SK-N-SH (cell line): ENCODE data around the gene POLR1A. TPM values are rescaled to one million over a fixed set of nuclear protein-coding genes. Genes with fewer than 3 reads are reported as not detected.

Experiments
- CTCF ChIA-PET: fragments of 300-600, 350-600 bp; formaldehyde crosslinking; extraction: SDS; loops from one replicate; lab custom pipeline; 2021; lab: Yijun Ruan, JAX
- POLR2A ChIA-PET: fragments of 350-600 bp; sonication (Branson Sonifier 250); formaldehyde crosslinking; extraction: SDS; loops from one replicate; lab custom pipeline; 2020; ENCODE audit warnings: antibody characterized with exemption, inconsistent platforms; lab: Yijun Ruan, JAX
- DNase-seq: peaks from one replicate; pipeline ENCODE4 v3.0.0; 2012
- H2AFZ ChIP-seq: fragments of 200-600 bp; sonication (generic); 2 replicates; pipeline ENCODE4 v1.8.1; 2016; ENCODE audit warnings: antibody characterized with exemption, mild to moderate bottlenecking, low read depth
- H3F3A ChIP-seq: fragments of 200-600 bp; sonication (generic); replicated peaks from 2 replicates; pipeline ENCODE3; 2016; ENCODE audit warnings: antibody characterized with exemption, mild to moderate bottlenecking; ENCODE audit not compliant: insufficient read depth
- H3K27ac ChIP-seq, 2 experiments: fragments of 200-500 bp in 1 of 2; fragments of 200-600 bp in 1 of 2; sonication (Bioruptor generic) in 1 of 2; sonication (generic), shearing (Covaris generic) in 1 of 2; 2 replicates each; pipeline versions ENCODE4 v1.5.1 to v1.6.1; 2014 to 2016; ENCODE audit warnings: low read depth in 2 of 2, inconsistent platforms in 1 of 2, low read length in 1 of 2, mild to moderate bottlenecking in 1 of 2, mixed read lengths in 1 of 2
- H3K27me3 ChIP-seq: fragments of 200-600 bp; sonication (generic), shearing (Covaris generic); 2 replicates; pipeline ENCODE4 v1.6.1; 2016; ENCODE audit warnings: mixed run types; ENCODE audit not compliant: insufficient read depth
- H3K36me3 ChIP-seq, 2 experiments: fragments of 200-500 bp in 1 of 2; fragments of 200-600 bp in 1 of 2; sonication (Bioruptor generic) in 1 of 2; sonication (generic) in 1 of 2; replicated peaks in 1 of 2; 2 replicates each; pipeline versions ENCODE3 to v1.5.1; 2014 to 2016; ENCODE audit warnings: low read length in 1 of 2, mild to moderate bottlenecking in 1 of 2; ENCODE audit not compliant: insufficient read depth in 2 of 2, control insufficient read depth in 1 of 2
- H3K4me1 ChIP-seq, 2 experiments: fragments of 200-500 bp in 1 of 2; fragments of 200-600 bp in 1 of 2; sonication (Bioruptor generic) in 1 of 2; sonication (generic), shearing (Covaris generic) in 1 of 2; 2 replicates each; pipeline versions ENCODE4 v1.5.1 to v1.6.1; 2014 to 2016; ENCODE audit warnings: low read depth in 1 of 2, low read length in 1 of 2, mixed run types in 1 of 2; ENCODE audit not compliant: insufficient read depth in 2 of 2, control insufficient read depth in 1 of 2
- H3K4me2 ChIP-seq: fragments of 200-600 bp; sonication (generic), shearing (Covaris generic); 2 replicates; pipeline ENCODE4 v1.6.1; 2017; ENCODE audit warnings: mixed run types
- H3K4me3 ChIP-seq, 2 experiments: fragments of 200-500 bp in 1 of 2; fragments of 200-600 bp in 1 of 2; sonication (Bioruptor generic) in 1 of 2; sonication (generic), shearing (Covaris generic) in 1 of 2; 2 replicates each; pipeline versions ENCODE4 v1.5.1 to v1.8.1; 2014 to 2016; ENCODE audit warnings: low read depth in 2 of 2, inconsistent platforms in 1 of 2, low read length in 1 of 2, mild to moderate bottlenecking in 1 of 2, mixed read lengths in 1 of 2, moderate library complexity in 1 of 2
- H3K79me2 ChIP-seq: fragments of 200-600 bp; sonication (generic); 2 replicates; pipeline ENCODE4 v1.8.1; 2017; ENCODE audit warnings: mild to moderate bottlenecking; ENCODE audit not compliant: insufficient read depth
- H3K9ac ChIP-seq: fragments of 200-600 bp; sonication (generic); 2 replicates; pipeline ENCODE4 v1.6.1; 2017; ENCODE audit warnings: mixed run types
- H3K9me2 ChIP-seq: fragments of 200-600 bp; sonication (generic); 2 replicates; pipeline ENCODE4 v1.6.1; 2017; ENCODE audit warnings: mixed run types
- H3K9me3 ChIP-seq: fragments of 200-600 bp; sonication (generic); 2 replicates; pipeline ENCODE4 v1.6.1; 2017; ENCODE audit warnings: mixed run types, mild to moderate bottlenecking, moderate library complexity
- H4K20me1 ChIP-seq: fragments of 200-600 bp; sonication (generic); 2 replicates; pipeline ENCODE4 v1.6.1; 2017; ENCODE audit warnings: mild to moderate bottlenecking, mixed run types; ENCODE audit not compliant: insufficient read depth
- ELF1 ChIP-seq: IDR thresholded peaks from 2 replicates; pipeline ENCODE4 v1.4.0; 2012
- EZH2phosphoT487 ChIP-seq: fragments of 200-600 bp; sonication (generic); IDR thresholded peaks from 2 replicates; pipeline ENCODE4 v1.6.1; 2017; ENCODE audit warnings: low read depth, mixed run types, mild to moderate bottlenecking, antibody characterized with exemption, moderate library complexity, borderline replicate concordance
- IRF3 ChIP-seq: fragments of 150-350 bp; IDR thresholded peaks from 2 replicates; pipeline ENCODE4 v1.6.1; 2016; ENCODE audit warnings: mild to moderate bottlenecking, low read depth, low read length
- MEF2A ChIP-seq: IDR thresholded peaks from 2 replicates; pipeline ENCODE4 v1.4.0; 2012; ENCODE audit warnings: low read depth, borderline replicate concordance
- RFX5 ChIP-seq: IDR thresholded peaks from 2 replicates; pipeline ENCODE4 v1.6.1; 2012; ENCODE audit warnings: mild to moderate bottlenecking, improper control_type of control experiment, low read length
- RXRA ChIP-seq: IDR thresholded peaks from 2 replicates; pipeline ENCODE4 v1.4.0; 2012; ENCODE audit warnings: low read depth, mild to moderate bottlenecking, borderline replicate concordance
- TCF12 ChIP-seq: IDR thresholded peaks from 2 replicates; pipeline ENCODE4 v1.4.0; 2012
- WGBS: methylation state at CpG from one replicate; pipeline ENCODE4 v1.1.6; 2017; ENCODE audit warnings: low lambda C conversion rate; 5-methylcytosine and 5-hydroxymethylcytosine counted together
- polyA plus RNA-seq, 3 experiments: library from polyadenylated mRNA; depleted of rRNA; stranded (reverse); fragments of >200 nt; gene quantifications; 2 replicates each; pipeline ENCODE4 v1.2.3, GENCODE V29; 2012
- TF ChIP-seq, protein P1 (sequence below): IDR thresholded peaks from 2 replicates; pipeline ENCODE4 v1.4.0; 2012; ENCODE audit warnings: low read depth
- TF ChIP-seq, protein P2 (sequence below): IDR thresholded peaks from 2 replicates; pipeline ENCODE4 v1.4.0; 2012; ENCODE audit warnings: low read depth, borderline replicate concordance
- TF ChIP-seq, protein P3 (sequence below): IDR thresholded peaks from 2 replicates; pipeline ENCODE4 v1.6.1; 2012; ENCODE audit warnings: mild to moderate bottlenecking, low read depth, low read length, moderate library complexity
- TF ChIP-seq, protein P4 (sequence below): fragments of 150-350 bp; IDR thresholded peaks from 2 replicates; pipeline ENCODE4 v1.6.1; 2017; ENCODE audit warnings: antibody characterized with exemption, low read length, low read depth, borderline replicate concordance

POLR1A gene
- polyA plus RNA-seq, 1 of the 3 experiments (the other 2 are of a cell fraction): 6.1 TPM

DNA sequence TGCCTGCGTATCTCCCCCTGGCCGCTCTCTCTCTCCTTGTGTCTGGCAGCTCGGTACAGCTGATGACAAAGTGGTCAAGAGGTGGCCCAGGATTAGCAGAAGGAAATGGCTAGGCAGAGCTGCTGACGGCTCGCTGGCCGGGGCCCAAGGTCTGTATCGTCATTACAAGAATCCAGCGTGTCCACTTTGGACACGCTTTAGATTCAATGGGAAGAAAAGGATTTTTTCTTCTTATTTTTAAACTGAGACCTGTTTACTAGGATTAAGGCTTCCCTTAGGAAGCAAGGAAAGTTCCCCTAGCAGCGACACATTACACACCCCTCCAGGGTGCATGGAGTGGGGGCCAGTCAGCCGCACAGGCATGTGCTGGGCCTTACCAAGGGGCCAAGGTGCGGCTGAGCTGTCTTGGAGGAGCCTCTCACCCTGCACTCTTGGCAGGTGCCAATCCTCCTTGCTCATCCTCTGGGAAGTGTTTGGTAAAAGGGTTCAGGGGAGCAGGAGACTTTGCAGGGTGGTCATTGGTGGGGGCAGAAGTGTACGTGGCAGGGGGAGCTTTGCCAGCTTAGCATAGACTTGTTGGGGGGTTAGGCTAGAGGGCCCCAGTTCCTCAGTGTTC lies 76.8 kb downstream of the POLR1A start:
- WGBS: 98% methylated on average over 13 of the region's 13 CpGs

More for the DNA sequence above, 76.8 kb downstream of the POLR1A start:
- H3K9me3 ChIP-seq: no peaks in the 10 kb centered on the region
- no peak overlapping the region for H2AFZ ChIP-seq
- H3K4me1 ChIP-seq: no peaks in the 10 kb centered on the region
- H3K79me2 ChIP-seq: no peaks in the 10 kb centered on the region
- no peaks in the 10 kb centered on the region for H3K9me2 ChIP-seq
- ChIA-PET POLR2A (no interaction called here), CTCF (interaction anchor here (1.7 to 2.1 kb wide), 2 partner anchors 50 to 201 kb away, joined by 4 to 7 read pairs; no protein-coding TSS in a partner anchor)
- no peak overlapping the region for H3K4me3 ChIP-seq
- no peak overlapping the region for H3K9ac ChIP-seq
- no peak overlapping the region for H3K4me2 ChIP-seq
- peaks cover 9 to 81% of the 10 kb centered on the region in 2 experiments for H3K36me3 ChIP-seq
- TF ChIP-seq MEF2A (no peak), EZH2phosphoT487 (no peak), IRF3 (no peak), RFX5 (no peak), ELF1 (no peak), RXRA (no peak), TCF12 (no peak)
- TF ChIP-seq, protein P1, sequence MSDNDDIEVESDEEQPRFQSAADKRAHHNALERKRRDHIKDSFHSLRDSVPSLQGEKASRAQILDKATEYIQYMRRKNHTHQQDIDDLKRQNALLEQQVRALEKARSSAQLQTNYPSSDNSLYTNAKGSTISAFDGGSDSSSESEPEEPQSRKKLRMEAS: no peak
- TF ChIP-seq, protein P2, sequence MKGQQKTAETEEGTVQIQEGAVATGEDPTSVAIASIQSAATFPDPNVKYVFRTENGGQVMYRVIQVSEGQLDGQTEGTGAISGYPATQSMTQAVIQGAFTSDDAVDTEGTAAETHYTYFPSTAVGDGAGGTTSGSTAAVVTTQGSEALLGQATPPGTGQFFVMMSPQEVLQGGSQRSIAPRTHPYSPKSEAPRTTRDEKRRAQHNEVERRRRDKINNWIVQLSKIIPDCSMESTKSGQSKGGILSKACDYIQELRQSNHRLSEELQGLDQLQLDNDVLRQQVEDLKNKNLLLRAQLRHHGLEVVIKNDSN: no peak
- TF ChIP-seq, protein P3, sequence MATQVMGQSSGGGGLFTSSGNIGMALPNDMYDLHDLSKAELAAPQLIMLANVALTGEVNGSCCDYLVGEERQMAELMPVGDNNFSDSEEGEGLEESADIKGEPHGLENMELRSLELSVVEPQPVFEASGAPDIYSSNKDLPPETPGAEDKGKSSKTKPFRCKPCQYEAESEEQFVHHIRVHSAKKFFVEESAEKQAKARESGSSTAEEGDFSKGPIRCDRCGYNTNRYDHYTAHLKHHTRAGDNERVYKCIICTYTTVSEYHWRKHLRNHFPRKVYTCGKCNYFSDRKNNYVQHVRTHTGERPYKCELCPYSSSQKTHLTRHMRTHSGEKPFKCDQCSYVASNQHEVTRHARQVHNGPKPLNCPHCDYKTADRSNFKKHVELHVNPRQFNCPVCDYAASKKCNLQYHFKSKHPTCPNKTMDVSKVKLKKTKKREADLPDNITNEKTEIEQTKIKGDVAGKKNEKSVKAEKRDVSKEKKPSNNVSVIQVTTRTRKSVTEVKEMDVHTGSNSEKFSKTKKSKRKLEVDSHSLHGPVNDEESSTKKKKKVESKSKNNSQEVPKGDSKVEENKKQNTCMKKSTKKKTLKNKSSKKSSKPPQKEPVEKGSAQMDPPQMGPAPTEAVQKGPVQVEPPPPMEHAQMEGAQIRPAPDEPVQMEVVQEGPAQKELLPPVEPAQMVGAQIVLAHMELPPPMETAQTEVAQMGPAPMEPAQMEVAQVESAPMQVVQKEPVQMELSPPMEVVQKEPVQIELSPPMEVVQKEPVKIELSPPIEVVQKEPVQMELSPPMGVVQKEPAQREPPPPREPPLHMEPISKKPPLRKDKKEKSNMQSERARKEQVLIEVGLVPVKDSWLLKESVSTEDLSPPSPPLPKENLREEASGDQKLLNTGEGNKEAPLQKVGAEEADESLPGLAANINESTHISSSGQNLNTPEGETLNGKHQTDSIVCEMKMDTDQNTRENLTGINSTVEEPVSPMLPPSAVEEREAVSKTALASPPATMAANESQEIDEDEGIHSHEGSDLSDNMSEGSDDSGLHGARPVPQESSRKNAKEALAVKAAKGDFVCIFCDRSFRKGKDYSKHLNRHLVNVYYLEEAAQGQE: no peak
- TF ChIP-seq, protein P4, sequence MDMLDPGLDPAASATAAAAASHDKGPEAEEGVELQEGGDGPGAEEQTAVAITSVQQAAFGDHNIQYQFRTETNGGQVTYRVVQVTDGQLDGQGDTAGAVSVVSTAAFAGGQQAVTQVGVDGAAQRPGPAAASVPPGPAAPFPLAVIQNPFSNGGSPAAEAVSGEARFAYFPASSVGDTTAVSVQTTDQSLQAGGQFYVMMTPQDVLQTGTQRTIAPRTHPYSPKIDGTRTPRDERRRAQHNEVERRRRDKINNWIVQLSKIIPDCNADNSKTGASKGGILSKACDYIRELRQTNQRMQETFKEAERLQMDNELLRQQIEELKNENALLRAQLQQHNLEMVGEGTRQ: no peak
- DNase-seq: no peak
- no peaks in the 10 kb centered on the region for H3K27me3 ChIP-seq
- no peaks in the 10 kb centered on the region for H4K20me1 ChIP-seq
- no peaks in the 10 kb centered on the region for H3F3A ChIP-seq
- H3K27ac ChIP-seq: no peak overlapping the region
